ENCODE data around the gene PRKAA1.
"Not testable (repeated sequence)": the region's sequence is repeated elsewhere in the genome, so short reads cannot be mapped to it uniquely, and the experiment has no call there.

Gene PRKAA1

DNA sequence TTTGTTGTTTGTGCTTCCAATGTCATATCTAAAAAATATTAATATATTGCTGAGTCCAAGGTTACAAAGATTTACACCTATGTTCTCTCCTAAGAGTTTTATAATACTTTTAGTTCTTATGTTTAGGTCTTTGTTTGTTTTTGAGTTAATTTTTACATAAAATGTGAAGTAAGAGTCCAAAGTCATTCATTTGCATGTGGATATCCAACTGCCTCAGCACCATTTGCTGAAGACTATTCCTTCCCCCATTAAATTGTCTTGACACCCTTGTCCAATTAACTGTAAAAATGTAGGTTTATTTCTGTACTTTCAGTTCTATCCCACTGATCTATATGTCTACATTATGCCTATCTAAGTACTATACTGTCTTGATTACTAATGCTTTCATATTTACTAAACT, 78.1 kb downstream of the PRKAA1 start:
- DNase-seq = no peak

DNA sequence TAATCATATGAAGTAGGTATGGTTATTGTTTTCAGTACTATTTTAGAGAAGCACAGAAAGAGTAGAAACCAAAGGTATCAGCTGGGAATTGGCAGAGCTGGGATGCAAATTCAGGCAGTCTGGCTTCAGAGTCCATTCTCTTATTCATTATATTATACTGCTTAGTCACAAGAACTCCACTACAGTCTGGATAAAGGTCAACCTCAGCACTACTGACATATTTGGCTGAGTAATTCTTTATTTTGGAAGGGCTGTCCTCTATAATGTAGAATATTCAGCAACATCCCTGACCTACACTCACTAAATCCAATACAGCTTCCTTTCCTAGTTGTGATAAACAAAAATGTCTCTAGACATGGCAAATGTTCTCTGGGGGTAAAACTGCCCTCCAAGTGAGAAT, 80.9 kb downstream of the PRKAA1 start:
- no peak for DNase-seq

DNA sequence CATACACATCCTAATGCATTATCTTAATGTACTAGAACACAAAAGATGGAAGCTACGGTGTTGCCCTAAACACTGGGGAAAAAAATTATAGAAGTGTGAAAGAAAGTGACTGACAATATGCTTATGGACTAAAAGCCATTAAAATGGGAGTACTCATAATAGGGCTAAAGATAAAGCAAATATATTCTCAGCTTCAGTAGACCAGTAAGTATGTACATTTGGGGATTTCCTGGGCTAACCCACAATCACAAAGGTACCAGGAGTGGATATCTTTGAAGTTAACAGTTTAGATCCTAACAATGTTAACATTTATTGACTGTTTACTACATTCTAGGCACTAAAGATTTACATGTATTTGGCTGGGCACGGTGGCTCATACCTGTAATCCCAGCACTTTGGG, 81.6 kb downstream of the PRKAA1 start:
- no peak for DNase-seq

DNA sequence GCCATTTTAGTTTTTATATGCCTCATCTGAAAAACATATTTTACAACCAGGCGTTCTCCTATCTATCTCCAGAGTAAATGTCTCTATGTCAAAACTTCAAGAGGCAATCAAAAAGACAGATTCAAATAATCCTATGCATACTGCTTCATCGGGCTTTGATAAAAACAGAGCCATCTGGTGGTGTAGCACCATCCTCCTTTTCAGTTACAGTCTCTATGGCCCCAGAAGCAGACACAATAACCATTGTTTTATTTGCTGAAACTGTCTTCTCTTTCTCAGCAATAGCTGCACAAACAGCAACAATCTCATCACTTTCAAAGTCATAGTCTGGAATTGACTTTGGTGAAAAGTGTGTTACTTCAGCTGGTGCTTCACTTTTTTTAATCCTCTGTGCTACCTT, 82.2 kb downstream of the PRKAA1 start:
- DNase-seq = no peak

DNA sequence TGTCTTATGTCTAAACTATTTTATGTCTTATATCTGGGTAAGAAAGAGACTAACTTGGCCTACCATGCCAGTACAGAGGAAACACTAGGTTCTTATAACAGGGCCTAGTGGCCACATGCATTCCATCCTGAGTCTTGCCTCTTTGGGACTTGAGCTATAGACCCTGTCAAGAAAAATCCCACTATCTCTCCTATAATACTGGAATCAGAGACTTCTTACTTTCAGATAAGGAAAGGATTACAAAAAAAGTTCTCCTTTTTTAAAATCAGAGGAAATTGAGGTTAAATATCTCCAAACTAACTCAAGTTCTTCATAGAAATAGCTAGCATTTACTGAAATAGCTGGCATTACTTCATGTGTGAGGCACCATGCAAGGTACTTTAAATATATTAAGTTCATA, 84.2 kb downstream of the PRKAA1 start:
- no peak for DNase-seq

DNA sequence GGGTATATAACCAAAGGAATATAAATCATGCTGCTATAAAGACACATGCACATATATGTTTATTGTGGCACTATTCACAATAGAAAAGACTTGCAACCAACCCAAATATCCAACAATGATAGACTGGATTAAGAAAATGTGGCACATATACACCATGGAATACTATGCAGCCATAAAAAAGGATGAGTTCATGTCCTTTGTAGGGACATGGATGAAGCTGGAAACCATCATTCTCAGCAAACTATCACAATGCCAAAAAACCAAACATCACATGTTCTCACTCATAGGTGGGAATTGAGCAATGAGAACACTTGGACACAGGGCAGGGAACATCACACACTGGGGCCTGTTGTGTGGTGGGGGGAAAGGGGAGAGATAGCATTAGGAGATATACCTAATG, 87.6 kb downstream of the PRKAA1 start:
- not testable (repeated sequence) for DNase-seq

Data from islet precursor cell (in vitro differentiated cells).